GM13977 (cell line): ENCODE data around the gene TNC.
"Not testable (repeated sequence)": the region's sequence is repeated elsewhere in the genome, so short reads cannot be mapped to it uniquely, and the experiment has no call there.

Experiments used
- DNase-seq: peaks from one replicate; pipeline ENCODE4 v3.0.0; 2012; ENCODE audit warnings: low spot score
- CTCF ChIP-seq: IDR thresholded peaks from 2 replicates; pipeline ENCODE4 v1.5.1; 2012; ENCODE audit warnings: mild to moderate bottlenecking, control low read depth; ENCODE audit not compliant: insufficient read depth; ENCODE audit errors: extremely low read depth, missing control alignments
- in situ Hi-C: fragments of 300-500 bp; cut with MboI; formaldehyde crosslinking; loops from one replicate; pipeline ENCODE4 v1.12.0; 2022; ENCODE audit warnings: low sequenced_read_pairs, low pct_unique_long_range_greater_than_20kb, mixed read lengths, inconsistent platforms; ENCODE audit not compliant: unreplicated experiment

TNC gene

DNA sequence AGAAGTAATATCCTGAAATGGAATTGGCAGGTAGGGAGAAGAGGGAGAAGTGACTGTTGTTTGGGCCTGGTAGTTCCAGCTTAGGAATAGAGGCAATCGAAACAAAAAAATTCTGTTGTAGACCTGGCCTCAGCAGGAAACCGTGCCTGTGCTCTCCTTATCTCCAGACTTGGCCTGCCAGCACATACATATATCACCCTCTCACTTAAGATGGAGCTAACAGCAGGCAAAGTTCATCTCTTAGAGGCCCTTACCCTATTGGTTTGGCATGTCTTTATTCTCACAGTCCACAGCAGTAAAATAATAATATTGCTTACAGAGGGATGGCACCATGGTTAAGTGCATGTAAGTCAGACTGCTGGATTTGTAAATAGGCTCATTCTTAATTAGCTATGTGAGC lies 19.6 kb upstream of the TNC start:
- in situ Hi-C loops: no loop called here
- no peak for DNase-seq
- TF ChIP-seq CTCF: no peak

- TF ChIP-seq CTCF: no peak
- in situ Hi-C loops: no loop called here
- no peak for DNase-seq
These were observed 18.1 kb upstream of the TNC start for GRCh38 chr9:115135821-115136778.

DNA sequence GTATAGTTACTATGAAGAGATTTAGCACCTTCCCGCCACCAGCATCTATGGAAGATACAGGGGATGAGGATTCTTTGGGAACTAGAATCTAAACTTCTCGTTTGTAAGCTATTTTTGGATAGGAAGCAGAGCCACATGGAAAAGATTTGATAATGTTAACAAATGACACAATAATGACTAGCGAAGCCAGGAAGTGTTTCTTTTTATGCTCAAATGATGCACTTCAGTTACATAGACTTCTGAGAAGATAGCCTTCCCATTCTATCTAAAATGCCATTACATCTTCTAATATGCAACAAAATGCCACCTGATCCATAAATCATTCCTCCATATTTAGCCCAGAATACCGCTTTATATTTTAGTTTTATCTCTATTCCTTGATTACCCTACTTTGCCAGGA lies 17.0 kb upstream of the TNC start:
- no peak for TF ChIP-seq CTCF
- DNase-seq: no peak
- in situ Hi-C loops: no loop called here

- no peak for TF ChIP-seq CTCF
- in situ Hi-C loops: no loop called here
- no peak for DNase-seq
These were observed 15.7 kb upstream of the TNC start for GRCh38 chr9:115133649-115134048.

- in situ Hi-C loops: no loop called here
- TF ChIP-seq CTCF: no peak
- no peak for DNase-seq
These were observed 14.7 kb upstream of the TNC start for GRCh38 chr9:115132648-115133047.

DNA sequence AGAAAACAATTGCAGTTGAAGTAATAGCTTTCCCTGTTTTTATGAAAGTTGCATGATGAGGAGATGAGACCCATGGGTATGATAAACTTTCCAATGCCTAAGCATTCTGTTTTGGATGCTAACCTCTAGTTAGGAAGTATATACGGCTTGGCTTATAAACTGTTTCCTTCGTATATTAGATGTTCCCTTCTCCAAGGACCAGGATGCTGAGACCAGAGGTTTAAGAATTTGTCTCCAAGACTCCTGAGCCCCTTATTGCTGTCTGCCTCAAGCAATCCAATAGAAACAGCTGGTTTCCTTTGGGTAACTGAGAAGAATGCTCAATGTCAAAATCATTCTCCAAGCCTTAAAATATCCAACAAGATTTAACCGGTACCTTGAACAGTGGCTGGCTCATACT lies 12.2 kb upstream of the TNC start:
- TF ChIP-seq CTCF: no peak
- DNase-seq: no peak
- in situ Hi-C loops: no loop called here

DNA sequence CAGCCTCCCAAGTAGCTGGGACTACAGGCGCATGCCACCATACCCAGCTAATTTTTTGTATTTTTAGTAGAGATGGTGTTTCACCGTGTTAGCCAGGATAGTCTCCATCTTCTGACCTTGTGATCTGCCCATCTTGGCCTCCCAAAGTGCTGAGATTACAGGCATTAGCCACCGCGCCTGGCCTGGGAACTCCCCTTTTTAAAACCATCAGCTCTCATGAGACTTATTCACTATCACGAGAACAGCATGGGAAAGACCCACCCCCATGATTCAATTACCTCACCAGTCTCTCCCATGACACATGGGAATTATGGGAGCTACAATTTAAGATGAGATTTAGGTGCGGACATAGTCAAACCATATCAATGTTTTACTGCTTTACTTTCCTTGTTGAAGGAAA lies 10.8 kb upstream of the TNC start:
- DNase-seq, in situ Hi-C loops: not testable (repeated sequence)
